ENCODE data around the gene SMIM10L1. TPM values are rescaled to one million over a fixed set of nuclear protein-coding genes. Genes with fewer than 3 reads are reported as not detected.

Gene SMIM10L1
- total and polyA plus RNA-seq, 2 experiments from 2014 or later: 6.2 to 16.6 TPM

GRCh38 chr12:11133816-11134215, 37.2 kb upstream of the SMIM10L1 start:
- H3F3A ChIP-seq (ENCODE audit: insufficient read depth): no peaks in the 10 kb centered on the region
- no peak overlapping the region for H3K4me3 ChIP-seq
- H4K20me1 ChIP-seq (ENCODE audit: insufficient read depth): no peaks in the 10 kb centered on the region; the same call in 1 of the 2 replicates
- TF ChIP-seq EZH2phosphoT487 (IDR thresholded peaks at IDR 0.05; ENCODE audit: insufficient read depth, low read depth): no peak
- TF ChIP-seq EZH2 (IDR thresholded peaks at IDR 0.05; ENCODE audit: insufficient read depth, poor library complexity, severe bottlenecking): no peak
- no peaks in the 10 kb centered on the region for H3K4me1 ChIP-seq (ENCODE audit: insufficient read depth)
- WGBS, 2 experiments (ENCODE audit: low coverage in 1 of 2, low lambda C conversion rate in 2 of 2, missing lambda C conversion rate in 2 of 2): 76 to 82% methylated on average over 2 of the region's 2 CpGs
- no peaks in the 10 kb centered on the region for H3K9me3 ChIP-seq (ENCODE audit: low read depth)
- H3K27me3 ChIP-seq (replicated peaks; ENCODE audit: insufficient read depth): no peaks in the 10 kb centered on the region
- no peaks in the 10 kb centered on the region for H3K36me3 ChIP-seq (ENCODE audit: low read depth)
- no peak overlapping the region for H3K4me2 ChIP-seq (ENCODE audit: unreplicated experiment)
- H3K9me2 ChIP-seq (ENCODE audit: insufficient read depth): no peaks in the 10 kb centered on the region
- no peak overlapping the region for H2AFZ ChIP-seq
- no peak overlapping the region for H3K27ac ChIP-seq
- peaks cover 95% of the 10 kb centered on the region for H3K79me2 ChIP-seq (ENCODE audit: insufficient read depth)
- in situ Hi-C loops (cut with MboI): no loop called here
- no peak for DNase-seq
- H3K9ac ChIP-seq: no peak overlapping the region

GRCh38 chr12:11134305-11134704, 36.7 kb upstream of the SMIM10L1 start, which contains the start of gene TAS2R30:
TAS2R30 (minus strand) TSS chr12:11134644; CDS start chr12:11134244, 400 bp downstream.
- H3K4me2 ChIP-seq (ENCODE audit: unreplicated experiment): no peak within 1 kb of the TSS
- DNase-seq: no peak
- no peaks in the 10 kb centered on the region for H3K9me3 ChIP-seq (ENCODE audit: low read depth)
- no peak for TF ChIP-seq EZH2 (IDR thresholded peaks at IDR 0.05; ENCODE audit: insufficient read depth, poor library complexity, severe bottlenecking)
- no peak for TF ChIP-seq EZH2phosphoT487 (IDR thresholded peaks at IDR 0.05; ENCODE audit: insufficient read depth, low read depth)
- no peaks in the 10 kb centered on the region for H3K4me1 ChIP-seq (ENCODE audit: insufficient read depth)
- no peaks in the 10 kb centered on the region for H3K36me3 ChIP-seq (ENCODE audit: low read depth)
- no peaks in the 10 kb centered on the region for H3K27me3 ChIP-seq (replicated peaks; ENCODE audit: insufficient read depth)
- H3K9me2 ChIP-seq (ENCODE audit: insufficient read depth): no peaks in the 10 kb centered on the region
- H4K20me1 ChIP-seq (ENCODE audit: insufficient read depth): no peaks in the 10 kb centered on the region; the same call in 1 of the 2 replicates
- H2AFZ ChIP-seq: no peak within 1 kb of the TSS
- no peak within 1 kb of the TSS for H3K4me3 ChIP-seq
- no peak within 1 kb of the TSS for H3K27ac ChIP-seq
- peaks cover 96% of the 10 kb centered on the region for H3K79me2 ChIP-seq (ENCODE audit: insufficient read depth)
- 78 to 84% methylated on average over 3 of the region's 3 CpGs for WGBS, 2 experiments (ENCODE audit: low coverage in 1 of 2, low lambda C conversion rate in 2 of 2, missing lambda C conversion rate in 2 of 2)
- H3K9ac ChIP-seq: no peak within 1 kb of the TSS
- no peaks in the 10 kb centered on the region for H3F3A ChIP-seq (ENCODE audit: insufficient read depth)
- in situ Hi-C loops (cut with MboI): no loop called here

- WGBS, 2 experiments (ENCODE audit: low coverage in 1 of 2, low lambda C conversion rate in 2 of 2, missing lambda C conversion rate in 2 of 2): 81 to 86% methylated on average over 2 of the region's 2 CpGs
- Histone ChIP-seq H3K9me3 (ENCODE audit: low read depth) (no peaks in the 10 kb centered on the region), H2AFZ (no peak overlapping the region), H3K9me2 (ENCODE audit: insufficient read depth) (no peaks in the 10 kb centered on the region), H3K27ac (no peak overlapping the region), H3K27me3 (replicated peaks; ENCODE audit: insufficient read depth) (no peaks in the 10 kb centered on the region), H3K36me3 (ENCODE audit: low read depth) (no peaks in the 10 kb centered on the region), H3K79me2 (ENCODE audit: insufficient read depth) (peaks cover 96% of the 10 kb centered on the region), H4K20me1 (ENCODE audit: insufficient read depth) (no peaks in the 10 kb centered on the region; the same call in 1 of the 2 replicates), H3K4me1 (ENCODE audit: insufficient read depth) (no peaks in the 10 kb centered on the region), H3K9ac (no peak overlapping the region), H3F3A (ENCODE audit: insufficient read depth) (no peaks in the 10 kb centered on the region), H3K4me2 (ENCODE audit: unreplicated experiment) (no peak overlapping the region), H3K4me3 (no peak overlapping the region)
- TF ChIP-seq EZH2 (IDR thresholded peaks at IDR 0.05; ENCODE audit: insufficient read depth, poor library complexity, severe bottlenecking) (no peak), EZH2phosphoT487 (IDR thresholded peaks at IDR 0.05; ENCODE audit: insufficient read depth, low read depth) (no peak)
- no peak for DNase-seq
- in situ Hi-C loops (cut with MboI): no loop called here
These were observed 34.9 kb upstream of the SMIM10L1 start for GRCh38 chr12:11136075-11136474.

DNA sequence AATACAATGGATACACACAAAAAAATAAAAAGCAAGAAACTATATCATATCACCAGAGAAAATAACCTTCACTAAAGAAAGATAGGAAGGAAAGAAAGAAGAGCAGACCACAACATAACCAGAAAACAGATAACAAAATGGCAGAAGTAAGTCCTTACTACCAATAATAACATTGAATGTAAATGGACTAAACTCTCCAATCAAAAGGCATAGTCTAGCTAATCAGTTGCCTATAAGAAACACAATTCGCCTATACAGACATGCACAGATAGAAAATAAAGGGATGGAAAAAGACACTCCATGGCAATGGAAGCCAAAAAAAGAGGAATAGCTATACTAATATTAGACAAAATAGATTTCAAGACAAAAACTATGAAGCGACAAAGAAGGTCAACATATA, 27.6 kb upstream of the SMIM10L1 start:
- Histone ChIP-seq H3K9me3 (ENCODE audit: low read depth) (no peaks in the 10 kb centered on the region), H3F3A (ENCODE audit: insufficient read depth) (no peaks in the 10 kb centered on the region), H2AFZ (no peak overlapping the region), H3K27ac (no peak overlapping the region), H3K9me2 (ENCODE audit: insufficient read depth) (no peaks in the 10 kb centered on the region), H3K4me2 (ENCODE audit: unreplicated experiment) (no peak overlapping the region), H3K36me3 (ENCODE audit: low read depth) (no peaks in the 10 kb centered on the region), H3K9ac (no peak overlapping the region), H3K4me3 (no peak overlapping the region), H3K27me3 (replicated peaks; ENCODE audit: insufficient read depth) (no peaks in the 10 kb centered on the region), H4K20me1 (ENCODE audit: insufficient read depth) (no peaks in the 10 kb centered on the region), H3K4me1 (ENCODE audit: insufficient read depth) (no peaks in the 10 kb centered on the region), H3K79me2 (ENCODE audit: insufficient read depth) (peaks cover 87% of the 10 kb centered on the region)
- in situ Hi-C loops (cut with MboI): no loop called here
- TF ChIP-seq EZH2phosphoT487 (IDR thresholded peaks at IDR 0.05; ENCODE audit: insufficient read depth, low read depth) (no peak), EZH2 (IDR thresholded peaks at IDR 0.05; ENCODE audit: insufficient read depth, poor library complexity, severe bottlenecking) (no peak)
- WGBS, 2 experiments (ENCODE audit: low coverage in 1 of 2, low lambda C conversion rate in 2 of 2, missing lambda C conversion rate in 2 of 2): 70 to 76% methylated on average over 2 of the region's 2 CpGs
- DNase-seq: no peak

GRCh38 chr12:11144297-11144696, 26.7 kb upstream of the SMIM10L1 start:
- no peaks in the 10 kb centered on the region for H4K20me1 ChIP-seq (ENCODE audit: insufficient read depth)
- H3K27me3 ChIP-seq (replicated peaks; ENCODE audit: insufficient read depth): no peaks in the 10 kb centered on the region
- no peaks in the 10 kb centered on the region for H3K9me2 ChIP-seq (ENCODE audit: insufficient read depth)
- no peaks in the 10 kb centered on the region for H3K4me1 ChIP-seq (ENCODE audit: insufficient read depth)
- no peak overlapping the region for H3K27ac ChIP-seq
- in situ Hi-C loops (cut with MboI): no loop called here
- H3K79me2 ChIP-seq (ENCODE audit: insufficient read depth): peaks cover 78% of the 10 kb centered on the region
- H2AFZ ChIP-seq: no peak overlapping the region
- no peak for TF ChIP-seq EZH2phosphoT487 (IDR thresholded peaks at IDR 0.05; ENCODE audit: insufficient read depth, low read depth)
- no peaks in the 10 kb centered on the region for H3K9me3 ChIP-seq (ENCODE audit: low read depth)
- no peak overlapping the region for H3K9ac ChIP-seq
- no peak for DNase-seq
- H3K4me2 ChIP-seq (ENCODE audit: unreplicated experiment): no peak overlapping the region
- H3K36me3 ChIP-seq (ENCODE audit: low read depth): no peaks in the 10 kb centered on the region
- no peak overlapping the region for H3K4me3 ChIP-seq
- 91 to 98% methylated on average over 5 of the region's 5 CpGs for WGBS, 2 experiments (ENCODE audit: low coverage in 1 of 2, low lambda C conversion rate in 2 of 2, missing lambda C conversion rate in 2 of 2)
- H3F3A ChIP-seq (ENCODE audit: insufficient read depth): no peaks in the 10 kb centered on the region

All from GM23248 (cell line).